Neuronal stem cell (in vitro differentiated cells): Measurements from ENCODE around the gene ZMAT3.
"Not testable (repeated sequence)": the region's sequence is repeated elsewhere in the genome, so short reads cannot be mapped to it uniquely, and the experiment has no call there.

ENCODE experiments used
- DNase-seq: peaks from one replicate; pipeline ENCODE4 v3.0.0-alpha.2; 2013; ENCODE audit warnings: low spot score
- H2AFZ ChIP-seq: one replicate; pipeline ENCODE4 v1.6.1; 2013; ENCODE audit warnings: mild to moderate bottlenecking, low read length, inconsistent platforms
- H2AK5ac ChIP-seq: 2 replicates; pipeline ENCODE4 v1.6.1; 2013; ENCODE audit warnings: low read depth, mild to moderate bottlenecking, inconsistent platforms, low read length, moderate library complexity, mixed read lengths
- H2BK120ac ChIP-seq: 2 replicates; pipeline ENCODE4 v1.6.1; 2013; ENCODE audit warnings: low read depth, mild to moderate bottlenecking, inconsistent platforms, low read length, moderate library complexity, mixed read lengths
- H2BK12ac ChIP-seq: one replicate; pipeline ENCODE4 v1.6.1; 2013; ENCODE audit warnings: low read length, inconsistent platforms
- H2BK15ac ChIP-seq: 2 replicates; pipeline ENCODE4 v1.6.1; 2013; ENCODE audit warnings: mild to moderate bottlenecking, low read length, inconsistent platforms, mixed read lengths
- H2BK5ac ChIP-seq: one replicate; pipeline ENCODE4 v1.6.1; 2013; ENCODE audit warnings: inconsistent platforms, mild to moderate bottlenecking, low read length, moderate library complexity
- H3K14ac ChIP-seq: one replicate; pipeline ENCODE4 v1.6.1; 2013; ENCODE audit warnings: low read length, inconsistent platforms
- H3K18ac ChIP-seq: 2 replicates; pipeline ENCODE4 v1.6.1; 2013; ENCODE audit warnings: low read length, inconsistent platforms
- H3K23ac ChIP-seq: 2 replicates; pipeline ENCODE4 v1.6.1; 2013; ENCODE audit warnings: low read depth, mild to moderate bottlenecking, mixed read lengths, low read length, inconsistent platforms; ENCODE audit not compliant: poor library complexity
- H3K27ac ChIP-seq: replicated peaks from 3 replicates; pipeline ENCODE4 v1.5.1; 2013; ENCODE audit warnings: low read length, inconsistent platforms
- H3K27me3 ChIP-seq, 3 experiments: 2 replicates each; pipeline ENCODE4 v1.6.1; 2013; ENCODE audit warnings: low read length in 3 of 3, mild to moderate bottlenecking in 2 of 3, inconsistent platforms in 1 of 3, low read depth in 1 of 3, mixed read lengths in 1 of 3, moderate library complexity in 1 of 3; ENCODE audit not compliant: control insufficient read depth in 3 of 3, insufficient read depth in 3 of 3
- H3K36me3 ChIP-seq, 2 donors: replicated peaks in 1 of 2; 2 replicates each; pipeline ENCODE4 v1.6.1; 2013; ENCODE audit warnings: low read length in 2 of 2; ENCODE audit not compliant: control insufficient read depth in 2 of 2, insufficient read depth in 2 of 2
- H3K4ac ChIP-seq: 2 replicates; pipeline ENCODE4 v1.6.1; 2013; ENCODE audit warnings: inconsistent platforms, mild to moderate bottlenecking, low read length, moderate library complexity
- H3K4me1 ChIP-seq, 2 donors: 1 replicate in 1 of 2; 2 replicates in 1 of 2; pipeline ENCODE4 v1.6.1; 2013; ENCODE audit warnings: low read length in 2 of 2, low read depth in 1 of 2; ENCODE audit not compliant: control insufficient read depth in 2 of 2, insufficient read depth in 1 of 2
- H3K4me2 ChIP-seq: one replicate; pipeline ENCODE4 v1.6.1; 2013; ENCODE audit warnings: mild to moderate bottlenecking, low read length, inconsistent platforms; ENCODE audit not compliant: insufficient read depth, poor library complexity, severe bottlenecking
- H3K4me3 ChIP-seq, 2 donors: 2 replicates each; pipeline ENCODE4 v1.5.1; 2013; ENCODE audit warnings: low read length in 2 of 2, mild to moderate bottlenecking in 2 of 2, inconsistent platforms in 1 of 2, moderate library complexity in 1 of 2
- H3K79me1 ChIP-seq: one replicate; pipeline ENCODE4 v1.6.1; 2013; ENCODE audit warnings: low read depth, mild to moderate bottlenecking, inconsistent platforms, low read length, moderate library complexity
- H3K9ac ChIP-seq: one replicate; pipeline ENCODE4 v1.6.1; 2013; ENCODE audit warnings: mild to moderate bottlenecking, low read depth, low read length, inconsistent platforms; ENCODE audit not compliant: poor library complexity
- H3K9me3 ChIP-seq, 2 donors: replicated peaks in 1 of 2; 2 replicates each; pipeline versions ENCODE3 to v1.6.1; 2013; ENCODE audit warnings: low read length in 2 of 2, mild to moderate bottlenecking in 2 of 2, inconsistent platforms in 1 of 2, low read depth in 1 of 2, mixed read lengths in 1 of 2, moderate library complexity in 1 of 2; ENCODE audit not compliant: control insufficient read depth in 2 of 2, insufficient read depth in 1 of 2
- H4K8ac ChIP-seq: one replicate; pipeline ENCODE4 v1.6.1; 2013; ENCODE audit warnings: low read depth, mild to moderate bottlenecking, inconsistent platforms, low read length, moderate library complexity
- H4K91ac ChIP-seq: one replicate; pipeline ENCODE4 v1.6.1; 2013; ENCODE audit warnings: low read length, low read depth, mild to moderate bottlenecking, inconsistent platforms; ENCODE audit not compliant: poor library complexity
- WGBS, 2 donors: extraction: QIAGEN DNeasy Blood & Tissue Kit; methylation state at CpG; one replicate each; pipeline ENCODE4 v1.1.7; 2013; ENCODE audit warnings: missing lambda C conversion rate in 2 of 2, mixed read lengths in 1 of 2; ENCODE audit not compliant: insufficient read length in 2 of 2, insufficient replicate concordance in 1 of 2; ENCODE audit errors: extremely low coverage in 2 of 2; 5-methylcytosine and 5-hydroxymethylcytosine counted together

The ZMAT3 gene

GRCh38 chr3:179046497-179047353 lies 24.9 kb downstream of the ZMAT3 start:
- H3K14ac ChIP-seq = peak overlapping the region; percentile 56
- no peak overlapping the region for H3K4me3 ChIP-seq
- H3K18ac ChIP-seq = peak overlapping the region; percentile 64
- no peak overlapping the region for H2BK12ac ChIP-seq
- H2BK120ac ChIP-seq = no peak overlapping the region
- H4K8ac ChIP-seq = no peak overlapping the region
- H2BK5ac ChIP-seq = peak overlapping the region; percentile 53
- H3K9me3 ChIP-seq = no peaks in the 10 kb centered on the region
- H3K4me2 ChIP-seq = no peak overlapping the region
- H2AK5ac ChIP-seq = no peak overlapping the region
- peaks cover 0 to 2% of the 10 kb centered on the region in 2 donors for H3K4me1 ChIP-seq
- whole genome bisulfite sequencing, 2 donors = no CpG with 5 or more reads among the region's 8 CpGs
- H3K27me3 ChIP-seq = no peaks in the 10 kb centered on the region
- no peaks in the 10 kb centered on the region for H3K36me3 ChIP-seq
- no peak overlapping the region for H2BK15ac ChIP-seq
- no peak overlapping the region for H4K91ac ChIP-seq
- no peak for DNase-seq
- H3K4ac ChIP-seq = no peak overlapping the region
- H3K23ac ChIP-seq = no peak overlapping the region
- H3K27ac ChIP-seq = no peak overlapping the region
- no peak overlapping the region for H3K9ac ChIP-seq
- H3K79me1 ChIP-seq = peaks cover 8% of the 10 kb centered on the region
- H2AFZ ChIP-seq = no peak overlapping the region

DNA sequence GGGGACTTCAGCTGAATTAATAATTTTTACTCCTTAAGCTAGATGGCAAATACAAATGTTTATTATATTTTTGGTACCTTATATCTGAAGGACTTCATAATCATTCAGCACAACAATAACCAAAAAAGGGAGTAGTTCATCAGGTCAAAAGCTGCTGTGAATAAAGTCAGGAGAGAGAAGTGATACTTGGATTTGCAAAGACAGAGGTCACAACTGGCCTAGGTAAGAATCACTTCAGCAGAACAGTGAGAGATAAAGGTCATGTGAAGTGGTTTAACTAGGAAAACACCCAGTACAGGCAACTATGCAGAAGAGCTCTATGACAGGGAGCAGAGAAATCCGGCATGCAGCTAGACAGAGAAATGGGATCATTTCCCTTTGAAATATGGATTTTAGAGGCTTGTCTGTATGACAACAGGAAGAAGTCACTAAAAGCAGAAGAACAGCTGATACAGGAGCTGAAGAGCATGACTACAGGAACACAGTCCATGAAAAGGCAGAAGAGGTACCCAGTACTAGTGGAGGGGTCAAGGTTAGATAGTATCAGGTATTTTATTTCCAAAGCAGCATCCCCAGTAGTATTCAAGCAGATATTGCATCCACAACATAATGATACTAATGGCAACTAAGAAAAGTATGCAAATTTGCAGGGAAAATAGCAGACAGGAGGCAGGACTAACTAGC lies 25.7 kb downstream of the ZMAT3 start:
- Histone ChIP-seq H3K27ac (no peak overlapping the region), H2AK5ac (no peak overlapping the region), H3K4ac (no peak overlapping the region), H3K9ac (no peak overlapping the region), H3K9me3 (no peaks in the 10 kb centered on the region), H3K23ac (no peak overlapping the region), H2BK5ac (no peak overlapping the region), H3K4me2 (no peak overlapping the region), H3K4me3 (no peak overlapping the region), H2BK12ac (no peak overlapping the region), H3K14ac (peak overlapping the region; percentile 56), H3K36me3 (no peaks in the 10 kb centered on the region), H4K8ac (no peak overlapping the region), H3K79me1 (peaks cover 8% of the 10 kb centered on the region), H3K27me3 (no peaks in the 10 kb centered on the region), H3K4me1 (peaks cover 0 to 2% of the 10 kb centered on the region in 2 donors), H2BK120ac (no peak overlapping the region), H2AFZ (no peak overlapping the region), H3K18ac (no peak overlapping the region), H4K91ac (no peak overlapping the region), H2BK15ac (no peak overlapping the region)
- no CpG with 5 or more reads among the region's 1 CpG for WGBS, 2 donors
- no peak for DNase-seq

- H3K27me3 ChIP-seq, H3K23ac ChIP-seq, H3K36me3 ChIP-seq, H3K9me3 ChIP-seq, H3K4me1 ChIP-seq, H2BK15ac ChIP-seq, H2BK12ac ChIP-seq, H3K27ac ChIP-seq, H3K14ac ChIP-seq, H3K9ac ChIP-seq, H2BK120ac ChIP-seq, H2AFZ ChIP-seq, H3K4ac ChIP-seq, H4K91ac ChIP-seq, H2BK5ac ChIP-seq, H2AK5ac ChIP-seq, H3K18ac ChIP-seq, H3K4me3 ChIP-seq, H3K4me2 ChIP-seq, DNase-seq, H3K79me1 ChIP-seq, H4K8ac ChIP-seq: not testable (repeated sequence)
- WGBS, 2 donors = no CpG with 5 or more reads among the region's 4 CpGs
These were observed 32.7 kb downstream of the ZMAT3 start for GRCh38 chr3:179038899-179039251.

DNA sequence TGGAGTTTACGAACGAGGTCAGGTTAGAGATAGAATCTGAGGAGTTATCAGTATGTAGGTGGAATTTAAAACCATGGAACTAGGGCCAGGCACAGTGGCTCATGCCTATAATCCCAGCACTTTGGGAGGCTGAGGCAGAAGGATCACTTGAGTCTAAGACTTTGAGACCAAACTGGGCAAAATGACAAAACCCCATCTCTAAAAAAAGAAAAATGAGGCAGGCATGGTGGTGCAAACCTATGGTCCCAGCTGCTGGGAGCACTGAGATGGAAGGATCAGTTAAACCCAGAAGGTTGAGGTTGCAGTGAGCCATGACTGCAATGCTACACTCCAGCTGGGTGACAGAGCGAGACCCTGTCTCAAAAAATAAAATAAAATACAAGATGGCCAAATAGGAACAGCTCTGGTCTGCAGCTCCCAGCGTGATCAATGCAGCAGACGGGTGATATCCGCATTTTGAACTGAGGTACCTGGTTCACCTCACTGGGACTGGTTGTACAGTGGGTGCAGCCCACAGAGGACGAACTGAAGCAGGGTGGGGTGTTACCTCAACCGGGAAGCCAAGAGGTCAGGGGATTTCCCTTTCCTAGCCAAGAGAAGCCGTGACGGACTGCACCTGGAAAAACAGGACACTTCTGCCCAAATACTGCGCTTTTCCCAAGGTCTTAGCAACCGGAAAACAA lies 33.3 kb downstream of the ZMAT3 start:
- H2BK15ac ChIP-seq = no peak overlapping the region
- no peak overlapping the region for H2AFZ ChIP-seq
- peaks cover 5% of the 10 kb centered on the region for H3K79me1 ChIP-seq
- H2BK5ac ChIP-seq = no peak overlapping the region
- H3K18ac ChIP-seq = no peak overlapping the region
- DNase-seq = no peak
- H3K23ac ChIP-seq = no peak overlapping the region
- H2AK5ac ChIP-seq = no peak overlapping the region
- H3K36me3 ChIP-seq = peaks cover 1 to 3% of the 10 kb centered on the region in 2 donors
- no CpG with 5 or more reads among the region's 12 CpGs for WGBS, 2 donors
- H3K4me3 ChIP-seq = no peak overlapping the region
- no peak overlapping the region for H3K14ac ChIP-seq
- no peak overlapping the region for H3K4me2 ChIP-seq
- H3K9me3 ChIP-seq = no peaks in the 10 kb centered on the region
- H3K9ac ChIP-seq = no peak overlapping the region
- no peak overlapping the region for H3K27ac ChIP-seq
- no peaks in the 10 kb centered on the region for H3K27me3 ChIP-seq
- H2BK12ac ChIP-seq = no peak overlapping the region
- peaks cover 0 to 2% of the 10 kb centered on the region in 2 donors for H3K4me1 ChIP-seq
- H4K8ac ChIP-seq = no peak overlapping the region
- no peak overlapping the region for H2BK120ac ChIP-seq
- H4K91ac ChIP-seq = no peak overlapping the region
- no peak overlapping the region for H3K4ac ChIP-seq
